Measurements from ENCODE around the gene MOSMO. TPM values are rescaled to one million over a fixed set of nuclear protein-coding genes. Genes with fewer than 3 reads are reported as not detected.

The MOSMO gene
- total and polyA plus RNA-seq, 7 donors: 6.0 to 21.3 (median 11.3) TPM

GRCh38 chr16:22075043-22075757 is 67.3 kb downstream of the MOSMO start:
- Histone ChIP-seq H3K4me1 (peaks cover 6% of the 10 kb centered on the region), H3K36me3 (ENCODE audit: insufficient read depth in 1 of 2, low read depth in 1 of 2) (peaks cover 2 to 20% of the 10 kb centered on the region in 2 donors), H3K27ac (no peak overlapping the region), H3K27me3 (ENCODE audit: insufficient read depth in 3 of 3, low read length in 2 of 3) (peaks cover 0 to 1% (median 0%) of the 10 kb centered on the region in 3 donors), H3K9me3 (no peaks in the 10 kb centered on the region), H3K4me3 (no peak overlapping the region)
- no peak for ATAC-seq
- no peak for TF ChIP-seq CTCF (IDR thresholded peaks at IDR 0.05)
- 92 to 96% (median 93%) methylated on average over 11 of the region's 11 CpGs for WGBS, 3 donors
- DNase-seq: no peak
- intact Hi-C loops (cut with DNase I): loop anchor here in 1 of 2 donors (5.0 kb wide), 1 partner anchor 123 kb away; the partner anchor contains the start of gene UQCRC2

GRCh38 chr16:22075776-22076175 is 67.9 kb downstream of the MOSMO start:
- Histone ChIP-seq H3K36me3 (ENCODE audit: insufficient read depth in 1 of 2, low read depth in 1 of 2) (peaks cover 2 to 26% of the 10 kb centered on the region in 2 donors), H3K27me3 (ENCODE audit: insufficient read depth in 3 of 3, low read length in 2 of 3) (peaks cover 0 to 1% (median 0%) of the 10 kb centered on the region in 3 donors), H3K4me1 (no peaks in the 10 kb centered on the region), H3K9me3 (no peaks in the 10 kb centered on the region), H3K27ac (no peak overlapping the region), H3K4me3 (no peak overlapping the region)
- no peak for ATAC-seq
- no peak for DNase-seq
- intact Hi-C loops (cut with DNase I): loop anchor here in 1 of 2 donors (5.0 kb wide), 1 partner anchor 123 kb away; the partner anchor contains the start of gene UQCRC2
- TF ChIP-seq CTCF (IDR thresholded peaks at IDR 0.05): no peak
- WGBS, 3 donors: 94 to 100% (median 97%) methylated on average over 1 of the region's 1 CpG

- no peak overlapping the region for H3K4me3 ChIP-seq
- DNase-seq: peak; percentile 48 to 70
- H3K36me3 ChIP-seq (ENCODE audit: insufficient read depth in 1 of 2, low read depth in 1 of 2): peaks cover 2 to 30% of the 10 kb centered on the region in 2 donors
- H3K27ac ChIP-seq: no peak overlapping the region
- peaks cover 0 to 1% (median 0%) of the 10 kb centered on the region in 3 donors for H3K27me3 ChIP-seq (ENCODE audit: insufficient read depth in 3 of 3, low read length in 2 of 3)
- peak; percentile 78 for TF ChIP-seq CTCF (IDR thresholded peaks at IDR 0.05)
- peak in 3 of 4 donors; percentile 31 to 71 (median 33) for ATAC-seq
- no peaks in the 10 kb centered on the region for H3K9me3 ChIP-seq
- 42 to 46% (median 46%) methylated on average over 8 of the region's 8 CpGs for WGBS, 3 donors
- no peaks in the 10 kb centered on the region for H3K4me1 ChIP-seq
- intact Hi-C loops (cut with DNase I): loop anchor here (1.0 to 5.0 kb wide), 3 partner anchors 77 to 126 kb away; partner anchors contain the start of genes PDZD9 (in 2 of the 2) and UQCRC2 (in 1 of the 2)
Observed at GRCh38 chr16:22077700-22078313, 69.9 kb downstream of the MOSMO start.

- Histone ChIP-seq H3K27ac (no peak overlapping the region), H3K4me3 (no peak overlapping the region), H3K27me3 (ENCODE audit: insufficient read depth in 3 of 3, low read length in 2 of 3) (peaks cover 0 to 1% (median 0%) of the 10 kb centered on the region in 3 donors), H3K9me3 (no peaks in the 10 kb centered on the region), H3K4me1 (no peaks in the 10 kb centered on the region), H3K36me3 (ENCODE audit: insufficient read depth in 1 of 2, low read depth in 1 of 2) (peaks cover 2 to 35% of the 10 kb centered on the region in 2 donors)
- ATAC-seq (no peak), DNase-seq (no peak)
- 76 to 94% (median 87%) methylated on average over 1 of the region's 1 CpG for WGBS, 3 donors
- intact Hi-C loops (cut with DNase I): loop anchor here (2.0 to 5.0 kb wide), 2 partner anchors 78 to 126 kb away; partner anchors contain the start of genes PDZD9 (in 1 of the 2) and UQCRC2 (in 1 of the 2)
- TF ChIP-seq CTCF (IDR thresholded peaks at IDR 0.05): no peak
Observed at GRCh38 chr16:22078656-22079055, 70.7 kb downstream of the MOSMO start.

All from psoas muscle (tissue), 8 donors.